Kidney (tissue), 14 donors: ENCODE measurements around the gene RBMS1. TPM values are rescaled to one million over a fixed set of nuclear protein-coding genes. Genes with fewer than 3 reads are reported as not detected.

Source experiments
- DNase-seq, 5 donors: peaks; one replicate each; pipeline ENCODE4 v3.0.0-alpha.2; 2013 to 2020
- FAIRE-seq: peaks from 2 replicates; lab custom pipeline; 2012; peaks lifted over from hg19 to GRCh38; lab: Jason Lieb, UNC
- H3K27ac ChIP-seq, 2 donors: one replicate each; pipeline ENCODE4 v1.7.0; 2013; ENCODE audit warnings: low read depth in 2 of 2, low read length in 2 of 2, inconsistent platforms in 1 of 2
- H3K27me3 ChIP-seq: one replicate; pipeline ENCODE4 v1.7.1; 2013; ENCODE audit warnings: low read length, inconsistent platforms; ENCODE audit not compliant: control insufficient read depth, insufficient read depth
- H3K36me3 ChIP-seq, 3 donors: one replicate each; pipeline versions ENCODE4 v1.7.0 to v1.7.1; 2013; ENCODE audit warnings: low read length in 3 of 3, control low read depth in 1 of 3, inconsistent platforms in 1 of 3; ENCODE audit not compliant: insufficient read depth in 3 of 3, control insufficient read depth in 2 of 3
- H3K4me1 ChIP-seq, 3 donors: one replicate each; pipeline versions ENCODE4 v1.7.0 to v1.7.1; 2013; ENCODE audit warnings: low read length in 3 of 3, inconsistent platforms in 1 of 3, low read depth in 1 of 3; ENCODE audit not compliant: control insufficient read depth in 2 of 3, insufficient read depth in 2 of 3
- H3K4me3 ChIP-seq, 3 donors: one replicate each; pipeline versions ENCODE4 v1.7.0 to v1.8.1; 2013; ENCODE audit warnings: low read length in 3 of 3, control low read depth in 1 of 3, inconsistent platforms in 1 of 3
- H3K9ac ChIP-seq, 3 donors: one replicate each; pipeline versions ENCODE4 v1.7.0 to v1.7.1; 2013; ENCODE audit warnings: low read length in 3 of 3, control low read depth in 1 of 3, inconsistent platforms in 1 of 3
- H3K9me3 ChIP-seq, 3 donors: one replicate each; pipeline versions ENCODE4 v1.7.0 to v1.7.1; 2013; ENCODE audit warnings: low read length in 3 of 3, control low read depth in 1 of 3, inconsistent platforms in 1 of 3; ENCODE audit not compliant: control insufficient read depth in 2 of 3, insufficient read depth in 1 of 3
- intact Hi-C: fragments of 100-400 bp; cut with DNase I; formaldehyde crosslinking; loops from one replicate; pipeline ENCODE4 v1.11.1; 2022
- polyA plus RNA-seq: library from polyadenylated mRNA; stranded (reverse); fragments of 350-450 nt; fragmentation: Illumina TruSeq; extraction: RNeasy Lipid Tissue Mini Kit (QIAGEN cat#74804); gene quantifications from one replicate; pipeline ENCODE4 v1.2.3, GENCODE V29; 2014; ENCODE audit warnings: low read depth, low replicate concordance; ENCODE audit not compliant: insufficient read depth
- total RNA-seq: library from RNA; stranded (reverse); fragmentation: NEBNext Ultra II Directional; extraction: Animal tissue kit (Norgen Biotek cat#: 25700); gene quantifications from one replicate; pipeline ENCODE4 v1.2.1, GENCODE V29; 2021
- TF ChIP-seq, protein P1 (sequence below): IDR thresholded peaks from 3 replicates; pipeline ENCODE4 v1.5.1; 2012; ENCODE audit warnings: mild to moderate bottlenecking, moderate library complexity, borderline replicate concordance; ENCODE audit not compliant: insufficient read depth; ENCODE audit errors: extremely low read depth
- donor health status: control.
- donor health status: control.
- donor health status: control.
- donor health status: control.
- donor health status: control.
- donor health status: DM: yes; HTN: yes; CAD: no.
- donor health status: Normal renal cell carcinoma (clear cell type).

The RBMS1 gene
- total and polyA plus RNA-seq, 2 donors from 2014 or later, result 25.6 to 94.8 TPM

DNA sequence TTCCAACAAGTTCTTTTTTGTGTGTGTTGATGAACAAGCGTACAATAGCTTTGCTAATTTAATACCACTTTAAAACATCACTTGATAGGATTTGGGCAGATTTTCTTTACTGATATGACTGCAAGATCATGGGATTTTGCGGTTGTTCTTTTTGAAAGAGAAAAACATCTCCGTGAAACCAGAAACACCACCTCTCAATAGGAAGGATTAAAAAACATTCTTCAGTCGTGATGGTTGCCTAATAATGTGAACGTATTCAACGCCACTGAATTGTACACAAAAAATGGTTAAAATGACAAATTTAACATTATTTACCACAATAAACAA, 19.3 kb downstream of the RBMS1 start:
- TF ChIP-seq, protein P1, sequence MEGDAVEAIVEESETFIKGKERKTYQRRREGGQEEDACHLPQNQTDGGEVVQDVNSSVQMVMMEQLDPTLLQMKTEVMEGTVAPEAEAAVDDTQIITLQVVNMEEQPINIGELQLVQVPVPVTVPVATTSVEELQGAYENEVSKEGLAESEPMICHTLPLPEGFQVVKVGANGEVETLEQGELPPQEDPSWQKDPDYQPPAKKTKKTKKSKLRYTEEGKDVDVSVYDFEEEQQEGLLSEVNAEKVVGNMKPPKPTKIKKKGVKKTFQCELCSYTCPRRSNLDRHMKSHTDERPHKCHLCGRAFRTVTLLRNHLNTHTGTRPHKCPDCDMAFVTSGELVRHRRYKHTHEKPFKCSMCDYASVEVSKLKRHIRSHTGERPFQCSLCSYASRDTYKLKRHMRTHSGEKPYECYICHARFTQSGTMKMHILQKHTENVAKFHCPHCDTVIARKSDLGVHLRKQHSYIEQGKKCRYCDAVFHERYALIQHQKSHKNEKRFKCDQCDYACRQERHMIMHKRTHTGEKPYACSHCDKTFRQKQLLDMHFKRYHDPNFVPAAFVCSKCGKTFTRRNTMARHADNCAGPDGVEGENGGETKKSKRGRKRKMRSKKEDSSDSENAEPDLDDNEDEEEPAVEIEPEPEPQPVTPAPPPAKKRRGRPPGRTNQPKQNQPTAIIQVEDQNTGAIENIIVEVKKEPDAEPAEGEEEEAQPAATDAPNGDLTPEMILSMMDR, result no peak
- Histone ChIP-seq H3K27ac (no peak overlapping the region), H3K9me3 (no peaks in the 10 kb centered on the region), H3K4me1 (peaks cover 0 to 7% (median 5%) of the 10 kb centered on the region in 3 donors), H3K27me3 (no peaks in the 10 kb centered on the region), H3K4me3 (no peak overlapping the region), H3K9ac (no peak overlapping the region), H3K36me3 (no peaks in the 10 kb centered on the region)
- intact Hi-C loops, result no loop called here
- DNase-seq, result no peak
- no peak for FAIRE-seq

- Histone ChIP-seq H3K27me3 (no peaks in the 10 kb centered on the region), H3K9me3 (no peaks in the 10 kb centered on the region)
- intact Hi-C loops, result no loop called here
Measured at GRCh38 chr2:160473468-160474318, 19.9 kb downstream of the RBMS1 start.

DNA sequence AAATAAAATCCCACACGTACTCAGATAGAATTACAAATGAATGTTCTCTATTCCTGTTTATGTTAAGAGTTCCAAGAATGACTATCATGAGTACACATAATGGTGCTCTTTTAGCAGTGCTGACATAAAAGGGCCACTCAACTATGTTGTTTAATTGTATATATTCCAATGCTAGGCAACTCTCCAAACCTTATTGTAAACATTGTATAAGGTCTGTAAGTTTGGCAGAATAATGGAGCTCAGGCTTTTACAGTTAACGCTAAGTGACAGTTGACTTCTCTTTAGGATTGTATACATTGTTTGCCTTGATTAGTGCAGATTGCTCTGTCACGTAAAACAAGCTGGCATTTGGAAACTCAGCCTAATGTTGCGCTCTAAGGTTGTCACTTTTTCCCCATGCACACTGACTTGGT, 20.8 kb downstream of the RBMS1 start:
- intact Hi-C loops, result no loop called here
- TF ChIP-seq, protein P1, result no peak
- Histone ChIP-seq H3K27ac (no peak overlapping the region), H3K4me3 (no peak overlapping the region), H3K9ac (no peak overlapping the region), H3K9me3 (no peaks in the 10 kb centered on the region), H3K4me1 (peaks cover 0 to 5% (median 0%) of the 10 kb centered on the region in 3 donors), H3K36me3 (no peaks in the 10 kb centered on the region), H3K27me3 (no peaks in the 10 kb centered on the region)
- peak in 2 of 5 donors; percentile 64 to 73 for DNase-seq
- no peak for FAIRE-seq

More at GRCh38 chr2:160473468-160474318, 19.9 kb downstream of the RBMS1 start:
- TF ChIP-seq, protein P1, result no peak
- Histone ChIP-seq H3K27ac (no peak overlapping the region), H3K36me3 (no peaks in the 10 kb centered on the region), H3K4me3 (no peak overlapping the region), H3K4me1 (peaks cover 0 to 5% (median 5%) of the 10 kb centered on the region in 3 donors), H3K9ac (no peak overlapping the region)
- FAIRE-seq (peak; percentile 49), DNase-seq (no peak)
